Hematopoietic multipotent progenitor cell treated with erythropoietin and hydrocortisone succinate and interleukin-3 and kit ligand, for 6 days (in vitro differentiated cells): ENCODE data around the gene LAMC3.

Experiments
- DNase-seq: peaks from one replicate; pipeline ENCODE4 v3.0.0-alpha.2; 2015

Gene LAMC3

DNA sequence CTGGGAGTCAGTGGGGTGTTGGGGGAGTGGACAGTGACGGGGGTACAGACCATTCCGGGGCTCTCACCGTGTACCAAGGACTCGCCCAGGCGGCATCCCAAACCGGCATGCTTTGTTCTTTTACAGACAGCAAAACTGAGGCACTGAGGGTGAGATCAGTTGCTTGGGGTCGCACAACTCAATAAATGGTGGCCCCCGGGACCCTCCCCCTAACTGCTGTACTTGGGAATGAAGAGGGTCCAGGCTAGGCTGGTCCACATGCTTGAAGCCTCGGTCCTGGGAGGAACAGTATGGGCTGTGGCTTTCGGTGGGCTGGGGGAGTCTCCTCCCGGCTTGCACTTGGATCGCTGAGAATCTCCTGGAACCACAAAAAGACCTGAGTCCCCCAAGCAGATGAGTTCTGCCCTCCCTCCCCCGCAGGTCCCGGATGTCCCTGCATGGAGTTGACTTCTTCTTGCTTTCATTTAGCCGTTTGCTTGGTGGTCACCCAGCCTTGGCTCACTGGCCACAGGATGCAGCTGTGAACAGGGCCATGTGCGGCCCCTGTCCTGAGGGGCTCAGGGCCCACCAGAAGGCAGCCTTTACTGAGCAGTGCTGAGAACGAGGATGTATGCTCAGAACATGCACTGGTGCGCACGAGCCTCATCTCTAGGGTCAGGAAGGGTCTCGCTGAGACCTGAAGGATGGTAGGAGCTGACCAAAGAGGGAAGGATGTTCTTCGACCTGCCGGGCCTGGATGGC lies 4.2 kb downstream of the LAMC3 start:
- DNase-seq = no peak

DNA sequence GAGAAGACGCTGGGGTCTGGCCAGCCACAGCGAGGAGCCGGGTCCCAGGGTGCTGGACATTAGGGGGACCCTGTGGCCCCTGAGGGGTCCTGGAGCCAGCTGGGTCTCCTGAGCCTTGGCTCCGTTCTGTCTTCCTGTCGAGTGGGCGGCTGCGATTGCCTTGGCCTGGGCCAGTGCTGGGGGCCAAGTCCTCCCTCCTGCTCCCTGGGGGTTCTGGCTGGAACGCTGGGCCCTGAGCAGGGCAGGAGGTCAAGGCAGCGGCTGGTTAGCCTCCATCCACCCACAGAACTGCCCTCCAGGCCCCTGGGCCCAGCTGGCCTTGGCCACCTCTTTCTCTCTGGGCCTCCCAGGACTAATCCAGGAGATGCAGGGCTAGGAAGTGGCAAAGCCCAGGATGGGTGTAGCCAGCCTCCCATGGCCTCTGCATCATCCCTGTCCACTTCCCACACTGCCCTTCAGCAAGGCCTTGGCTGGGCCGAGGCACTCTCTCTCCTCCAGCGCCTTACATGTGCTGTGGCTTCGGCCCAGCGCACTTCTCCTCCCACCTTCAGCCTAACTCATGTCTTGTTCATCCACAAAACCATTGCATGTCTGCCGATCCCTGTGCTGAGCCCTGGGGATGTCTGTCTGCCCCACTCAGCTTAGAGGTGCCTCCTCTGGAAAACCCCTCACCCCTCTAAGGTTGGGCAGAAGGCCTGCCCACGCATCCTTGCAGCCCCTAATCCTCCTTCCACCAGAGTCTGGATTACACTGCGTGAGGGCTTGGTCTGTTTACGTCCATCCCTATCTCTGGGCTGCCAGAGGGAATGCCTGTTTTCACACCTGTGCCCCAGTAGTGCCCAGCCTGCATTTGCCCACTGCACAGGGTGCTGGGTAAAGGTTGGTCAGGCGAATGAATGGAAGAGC lies 5.0 kb downstream of the LAMC3 start:
- no peak for DNase-seq

DNA sequence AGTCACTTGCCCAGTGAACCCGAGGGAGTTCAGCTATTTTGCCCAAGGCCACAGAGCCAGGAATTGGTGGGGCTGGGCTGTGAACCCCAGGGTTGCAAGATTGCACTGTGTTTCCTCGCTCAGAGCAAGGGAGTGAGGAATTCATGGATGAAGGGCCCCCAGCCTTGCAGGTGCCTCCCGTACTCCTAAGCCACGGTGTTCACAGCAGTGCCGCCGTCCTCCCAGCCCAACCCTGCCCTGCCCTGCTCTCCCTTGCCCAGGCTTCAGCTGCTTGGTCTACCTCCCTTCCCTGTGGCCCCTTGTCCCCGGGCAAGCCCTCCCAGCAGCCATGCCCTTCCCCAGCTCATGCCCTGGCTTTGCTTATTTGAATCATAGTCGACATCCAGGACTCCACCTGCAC lies 6.1 kb downstream of the LAMC3 start:
- DNase-seq = no peak

DNA sequence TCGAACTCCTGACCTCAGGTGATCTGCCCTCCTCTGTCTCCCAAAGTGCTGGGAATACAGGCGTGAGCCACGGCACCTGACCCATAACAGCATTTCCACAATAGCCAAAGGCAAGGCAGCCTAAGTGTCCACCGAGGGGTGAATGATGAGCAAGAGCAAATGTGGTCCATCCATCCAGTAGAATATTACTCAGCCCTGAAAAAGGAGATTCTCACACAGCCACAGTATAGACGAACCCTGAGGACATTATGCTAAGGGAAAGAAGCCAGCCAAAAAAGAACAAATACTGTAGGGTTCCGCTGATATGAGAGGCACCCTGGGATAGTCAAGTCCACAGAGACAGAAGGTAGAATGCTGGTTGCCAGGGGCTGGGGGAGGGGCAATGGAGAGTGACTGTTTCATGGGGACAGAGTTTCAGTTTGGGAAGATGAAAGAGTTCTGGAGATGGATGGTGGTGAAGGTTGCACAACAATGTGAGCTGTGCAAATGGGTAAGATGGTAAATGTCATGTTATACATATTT lies 7.0 kb downstream of the LAMC3 start:
- no peak for DNase-seq

DNA sequence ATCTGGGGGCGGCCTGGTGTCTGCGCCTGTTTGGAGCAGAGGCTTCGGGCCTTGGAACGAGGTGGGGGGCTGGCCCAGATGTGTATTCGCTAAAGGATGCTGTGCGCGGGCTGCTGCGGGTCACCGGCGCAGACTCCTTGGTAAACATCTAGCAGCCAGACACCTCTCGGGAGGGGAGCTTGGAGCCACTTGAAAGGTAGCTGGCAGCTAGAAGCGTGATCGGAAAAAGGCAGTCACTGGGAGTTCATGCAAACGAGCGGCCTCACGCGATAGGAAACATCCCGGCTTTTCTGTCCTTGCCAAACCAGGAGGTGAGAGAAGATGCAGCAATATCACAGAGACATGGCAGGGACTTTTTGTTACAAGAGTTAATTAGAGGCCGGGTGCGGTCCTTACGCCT lies 8.1 kb downstream of the LAMC3 start:
- no peak for DNase-seq

DNA sequence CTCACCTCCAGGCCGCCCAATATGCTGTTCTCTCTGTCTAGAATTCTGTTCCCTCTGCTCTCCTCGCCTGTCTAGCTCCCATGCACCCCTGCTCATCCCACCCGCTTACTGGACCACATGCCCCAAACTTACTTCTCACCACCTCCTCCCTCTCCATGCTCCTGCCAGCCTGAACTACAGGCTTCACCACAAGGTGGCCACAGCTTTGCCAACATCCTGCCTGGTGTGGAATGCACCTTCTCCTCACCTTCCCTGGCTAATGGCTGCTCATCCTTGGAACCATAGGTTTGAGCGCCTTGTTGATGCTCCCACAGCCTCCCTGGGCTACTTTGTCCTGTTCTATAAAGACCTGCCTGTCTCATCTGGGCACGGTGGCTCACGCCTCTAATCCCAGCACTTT lies 9.6 kb downstream of the LAMC3 start:
- peak; percentile 21 for DNase-seq

DNA sequence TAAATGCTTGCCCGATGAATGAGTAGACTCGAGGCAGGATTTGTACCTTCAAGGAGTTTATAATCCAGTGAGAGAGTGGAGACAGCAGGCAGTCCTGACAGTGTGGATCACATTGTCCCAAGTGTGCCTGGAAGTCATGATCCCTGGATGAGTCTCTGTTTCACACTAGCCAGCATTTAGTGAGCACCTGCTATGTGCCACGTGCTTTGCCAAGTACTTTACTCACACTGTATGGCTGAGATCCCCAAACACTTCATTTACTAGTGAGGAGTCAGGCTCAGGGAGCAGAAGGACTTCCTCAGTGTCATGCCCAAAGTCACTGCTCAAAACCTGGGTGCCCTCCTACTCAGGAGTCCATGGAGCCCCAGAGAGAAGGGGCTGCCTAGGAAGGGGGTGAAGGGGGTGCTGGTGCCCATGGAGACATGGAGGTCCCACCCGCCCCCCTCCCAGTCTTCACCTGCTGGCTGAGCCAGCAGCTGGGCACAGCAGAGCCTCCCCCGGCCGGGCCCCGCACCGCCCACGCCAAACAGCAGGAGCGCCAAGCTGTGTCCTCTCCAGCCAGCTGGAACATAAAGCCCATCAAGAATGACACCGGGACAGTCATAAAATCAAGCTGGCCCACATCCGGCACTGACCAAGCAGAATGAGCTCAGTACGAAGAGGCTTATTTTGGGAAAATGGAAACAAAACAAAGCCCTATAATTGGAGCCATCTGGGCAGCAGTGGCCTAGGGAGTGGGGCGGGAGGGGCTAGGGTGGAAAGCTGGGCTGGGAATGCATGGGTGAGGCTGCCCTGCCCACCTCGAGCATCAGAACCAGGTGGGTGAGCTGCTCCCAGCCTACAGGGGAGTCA lies 10.6 kb downstream of the LAMC3 start:
- no peak for DNase-seq

DNA sequence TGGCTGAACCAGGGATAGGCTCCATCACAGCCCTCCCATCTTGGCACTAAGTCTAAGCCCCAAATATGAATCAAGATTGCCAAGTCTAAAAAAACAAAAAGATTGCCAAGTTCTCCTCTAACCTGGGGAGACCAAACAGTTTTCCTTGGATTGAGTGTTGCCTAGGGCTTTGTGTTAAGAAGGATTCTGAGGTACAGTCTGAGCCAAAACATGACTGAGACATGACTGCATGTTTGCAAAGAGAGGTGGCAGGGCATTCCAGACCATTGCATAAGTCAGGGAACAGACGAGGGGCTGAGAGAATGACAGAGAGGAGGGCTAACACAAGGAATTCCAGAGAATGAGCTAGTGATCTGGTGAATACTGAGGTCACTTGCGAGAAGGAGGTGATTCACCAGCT lies 11.4 kb downstream of the LAMC3 start:
- no peak for DNase-seq

DNA sequence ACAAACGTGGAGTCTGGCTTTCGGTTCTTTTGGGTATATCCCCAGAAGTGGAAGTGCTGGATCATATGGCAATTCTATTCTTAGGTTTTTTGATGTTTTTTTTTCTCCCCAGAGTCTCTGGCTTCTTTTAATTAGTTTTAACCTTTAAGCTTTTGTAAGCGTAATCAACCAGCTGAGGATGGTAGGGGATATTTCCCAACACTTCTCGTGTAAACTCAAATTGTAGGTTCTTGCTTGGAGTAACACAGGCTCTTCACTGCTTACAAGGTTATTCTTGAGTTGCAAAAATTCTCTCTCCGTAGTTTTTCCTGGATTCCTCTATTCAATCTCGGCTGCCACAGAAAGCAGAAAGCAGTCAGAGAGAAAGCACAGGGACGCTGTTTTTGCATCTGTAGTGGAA lies 11.9 kb downstream of the LAMC3 start:
- DNase-seq = no peak

DNA sequence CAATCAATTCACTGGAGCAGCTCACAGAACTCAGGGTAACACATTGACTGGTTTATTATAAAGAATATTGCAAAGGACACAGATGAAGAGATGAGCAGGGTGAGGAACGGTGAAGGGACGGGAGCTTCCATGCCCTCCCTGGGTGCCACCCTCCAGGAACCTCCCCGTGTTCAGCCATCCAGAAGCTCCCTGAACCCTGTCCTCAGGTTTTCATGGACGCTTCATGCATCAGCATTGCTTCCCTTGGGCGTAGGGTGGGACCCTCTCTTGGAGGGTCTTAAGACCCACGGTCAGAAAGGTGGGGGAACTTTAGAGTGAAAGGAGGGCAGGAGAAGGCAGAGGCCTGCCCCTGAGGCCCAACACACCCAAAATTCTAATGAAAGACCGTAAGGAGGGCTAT lies 12.8 kb downstream of the LAMC3 start:
- no peak for DNase-seq

DNA sequence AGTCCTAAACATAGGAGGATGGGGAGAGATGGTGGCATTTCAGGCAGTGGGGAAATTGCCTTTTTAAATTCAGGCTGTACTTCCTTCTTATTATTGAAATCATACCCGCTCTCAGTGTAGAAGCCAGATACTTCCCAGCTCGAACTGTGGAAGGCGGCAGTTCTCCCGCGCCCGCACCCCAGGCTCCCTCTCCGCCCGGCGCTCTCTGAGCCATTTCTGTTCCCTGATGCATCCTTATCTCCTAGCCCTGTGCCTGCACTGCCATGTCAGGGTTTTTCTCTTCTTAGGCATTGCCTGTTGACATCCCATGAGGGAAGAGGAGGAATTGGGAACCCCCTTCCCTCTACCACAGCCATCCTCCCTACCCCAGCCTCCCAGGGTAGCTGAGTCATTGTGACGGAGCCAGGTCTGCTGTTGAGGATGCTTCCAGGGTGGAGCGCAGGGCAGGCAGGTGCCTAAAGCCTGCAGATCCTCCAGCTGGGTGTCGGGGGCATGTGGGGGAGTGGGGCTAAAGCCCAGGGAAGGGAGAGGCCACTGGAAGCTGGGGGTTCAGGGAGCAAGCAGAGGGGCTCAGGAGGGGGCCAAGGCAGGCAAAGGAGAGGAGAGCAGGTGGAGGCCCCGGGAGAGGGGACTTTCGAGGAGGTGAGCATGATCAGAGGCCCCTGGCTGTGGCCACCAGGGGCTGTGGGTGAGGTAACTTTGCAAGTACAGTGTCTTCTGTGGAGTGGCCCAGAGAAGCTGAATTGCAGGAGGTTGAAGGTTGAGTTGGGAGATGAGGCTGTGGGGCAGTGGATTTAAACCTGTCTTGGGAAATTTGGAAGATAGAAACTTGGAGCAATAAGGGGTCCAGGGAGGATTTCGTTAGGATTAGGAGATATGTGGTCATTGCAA lies 16.2 kb downstream of the LAMC3 start:
- DNase-seq = no peak

DNA sequence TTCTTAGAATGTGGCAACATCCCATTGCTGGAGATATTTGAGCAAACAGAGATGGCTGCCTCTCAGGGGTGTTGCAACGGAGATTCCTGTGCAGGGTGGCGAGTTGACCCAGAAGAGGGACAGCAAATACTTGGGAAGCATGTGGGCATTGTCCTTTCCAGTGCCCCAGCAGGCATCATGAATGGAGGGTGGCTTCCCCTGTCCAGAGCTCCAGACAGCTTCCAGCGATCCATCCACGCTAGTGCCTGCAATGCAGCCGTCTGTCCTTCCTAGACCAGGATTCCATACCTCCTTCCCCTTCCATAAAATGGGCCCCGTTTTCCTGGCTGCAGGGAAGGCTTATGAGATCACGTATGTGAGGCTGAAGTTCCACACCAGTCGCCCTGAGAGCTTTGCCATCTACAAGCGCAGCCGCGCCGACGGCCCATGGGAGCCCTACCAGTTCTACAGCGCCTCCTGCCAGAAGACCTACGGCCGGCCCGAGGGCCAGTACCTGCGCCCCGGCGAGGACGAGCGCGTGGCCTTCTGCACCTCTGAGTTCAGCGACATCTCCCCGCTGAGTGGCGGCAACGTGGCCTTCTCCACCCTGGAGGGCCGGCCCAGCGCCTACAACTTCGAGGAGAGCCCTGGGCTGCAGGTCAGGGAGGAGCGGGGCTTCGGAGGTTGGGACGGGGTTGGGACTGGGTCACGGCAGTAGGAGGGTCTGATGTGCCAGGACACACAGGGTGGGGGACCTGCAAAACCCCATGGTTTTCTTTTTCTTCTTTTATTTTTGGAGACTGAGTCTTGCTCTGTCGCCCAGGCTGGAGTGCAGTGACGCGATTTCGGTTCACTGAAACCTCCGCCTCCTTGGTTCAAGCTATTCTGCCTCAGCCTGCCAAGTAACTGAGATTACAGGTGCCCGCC lies 17.2 kb downstream of the LAMC3 start:
- no peak for DNase-seq

DNA sequence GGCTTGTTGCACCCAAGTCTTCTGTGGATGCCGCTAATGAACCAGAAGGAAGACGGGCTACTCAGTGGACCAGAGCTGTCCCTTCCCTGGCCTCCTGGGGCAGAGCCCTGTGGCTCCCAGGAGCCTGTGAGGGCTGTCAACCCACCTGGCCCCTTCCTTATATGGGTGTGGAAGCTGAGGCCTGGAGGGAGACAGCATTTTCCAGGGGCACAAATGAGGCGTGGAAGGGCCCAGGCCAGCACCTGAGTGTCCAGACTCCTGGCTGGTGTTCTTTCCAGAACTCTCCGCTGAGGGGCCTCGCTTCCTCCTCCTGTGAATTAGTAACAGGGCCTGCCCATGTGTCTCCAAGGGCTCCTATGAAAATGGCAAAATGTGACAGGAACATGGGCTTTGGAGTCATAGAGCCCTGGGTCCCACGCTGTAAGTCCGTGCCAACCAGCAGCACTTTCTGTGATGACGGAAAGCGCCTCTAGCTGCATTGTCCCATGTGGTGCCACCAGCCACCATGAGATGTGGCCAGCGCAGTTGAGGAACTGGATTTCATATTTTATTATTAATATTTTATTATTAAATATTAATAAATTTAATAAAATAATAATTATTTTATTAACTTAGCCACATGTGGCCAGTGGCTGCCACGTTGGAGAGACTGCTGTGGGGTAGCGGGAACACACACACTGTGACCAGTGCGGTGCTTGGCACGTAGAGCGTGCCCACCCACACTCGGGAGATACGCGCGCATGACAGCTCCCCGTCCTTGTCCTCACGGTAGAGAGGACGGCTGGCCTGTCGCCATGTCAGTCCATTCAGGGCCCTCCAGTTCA lies 18.3 kb downstream of the LAMC3 start:
- no peak for DNase-seq

DNA sequence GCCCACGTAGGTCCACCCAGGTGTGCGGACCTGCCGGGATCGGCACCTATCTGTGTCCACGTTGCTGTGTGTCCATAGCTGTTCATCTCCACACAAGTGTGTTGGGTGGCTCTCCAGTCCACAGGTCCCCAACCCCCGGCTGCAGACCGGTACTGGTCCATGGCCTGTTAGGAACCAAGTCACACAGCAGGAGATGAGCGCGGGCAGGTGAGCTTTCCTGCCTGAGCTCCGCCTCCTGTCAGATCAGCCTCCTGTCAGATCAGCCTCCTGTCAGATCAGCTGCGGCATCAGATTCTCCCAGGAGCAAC lies 18.9 kb downstream of the LAMC3 start:
- DNase-seq = no peak

DNA sequence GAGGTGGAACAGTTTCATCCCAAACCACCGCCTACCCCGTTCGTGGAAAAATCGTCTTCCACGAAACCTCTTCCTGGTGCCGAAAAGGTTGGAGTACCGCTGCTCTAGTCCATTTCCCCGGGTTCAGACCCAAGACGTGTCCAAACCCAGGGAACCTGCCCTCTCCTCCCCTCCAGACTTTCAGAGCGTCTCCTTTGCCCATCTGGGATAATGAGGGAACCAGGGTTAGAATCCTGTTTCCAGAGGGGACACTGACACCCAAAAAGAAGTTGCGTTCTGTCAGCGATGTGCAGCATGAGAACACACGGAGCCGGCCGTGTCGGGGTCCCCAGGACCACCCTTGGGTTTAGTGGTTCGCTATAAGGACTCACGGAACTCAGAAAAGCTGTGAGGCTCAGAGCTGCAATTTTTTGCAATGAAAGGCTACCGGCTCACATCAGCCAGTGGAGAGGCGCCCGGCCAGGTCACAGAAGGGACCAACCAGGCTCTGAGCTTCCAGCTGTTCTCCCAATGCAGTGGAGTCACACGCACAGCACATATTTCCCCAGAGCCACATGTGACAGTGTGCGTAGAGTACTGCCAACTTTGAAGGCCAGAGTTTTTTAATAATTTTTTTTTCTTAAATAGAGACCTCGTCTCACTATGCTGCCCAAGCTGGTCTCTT lies 19.4 kb downstream of the LAMC3 start:
- DNase-seq = no peak

DNA sequence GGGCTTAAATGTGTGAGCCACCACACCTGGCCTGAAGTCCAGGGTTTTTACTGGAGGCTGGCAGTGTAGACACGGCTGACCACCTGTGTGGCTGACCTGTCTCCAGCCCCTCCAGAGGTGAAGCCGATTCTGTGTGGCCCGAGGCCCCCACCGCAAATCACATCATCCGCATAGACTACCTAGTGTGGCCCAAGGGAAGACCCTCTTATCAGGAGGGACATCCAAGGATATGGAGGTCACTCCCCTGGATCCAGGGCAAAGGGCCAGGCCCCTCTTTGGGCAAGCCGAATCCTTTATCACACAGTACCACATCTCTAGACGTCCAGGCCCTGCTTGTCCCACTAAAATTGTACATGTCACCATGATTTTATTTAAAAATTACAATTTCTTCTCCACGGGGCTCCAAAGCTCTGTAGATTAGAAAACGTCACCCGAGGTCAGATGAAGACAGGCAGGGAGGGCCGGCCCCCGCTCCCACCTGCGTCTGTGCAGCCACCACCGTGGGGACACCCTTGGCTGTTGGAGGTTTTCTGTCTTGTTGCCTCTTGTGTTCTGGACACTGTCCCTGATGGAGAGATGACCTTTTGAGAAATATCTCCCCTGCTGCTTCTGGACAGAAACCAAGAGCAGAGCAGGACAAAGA lies 20.1 kb downstream of the LAMC3 start:
- no peak for DNase-seq

DNA sequence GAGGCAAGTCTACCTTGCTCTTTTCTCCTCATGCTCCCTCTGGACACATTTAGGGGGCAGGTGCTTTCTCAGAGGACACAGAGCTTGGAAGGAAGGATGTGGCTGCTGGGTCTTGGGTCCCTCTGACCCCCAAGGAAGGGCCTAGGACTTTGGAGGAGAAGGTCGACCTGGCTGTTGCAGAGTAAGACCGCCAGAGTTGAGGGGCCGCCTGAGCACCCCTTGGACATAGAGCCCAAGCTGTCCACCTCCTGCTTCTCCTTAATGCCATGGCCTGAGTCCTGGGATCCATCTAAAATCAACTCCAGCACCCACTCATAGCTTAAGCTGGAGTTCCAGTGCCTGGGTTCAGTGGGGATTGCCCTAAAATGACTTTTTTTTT lies 20.6 kb downstream of the LAMC3 start:
- no peak for DNase-seq

DNA sequence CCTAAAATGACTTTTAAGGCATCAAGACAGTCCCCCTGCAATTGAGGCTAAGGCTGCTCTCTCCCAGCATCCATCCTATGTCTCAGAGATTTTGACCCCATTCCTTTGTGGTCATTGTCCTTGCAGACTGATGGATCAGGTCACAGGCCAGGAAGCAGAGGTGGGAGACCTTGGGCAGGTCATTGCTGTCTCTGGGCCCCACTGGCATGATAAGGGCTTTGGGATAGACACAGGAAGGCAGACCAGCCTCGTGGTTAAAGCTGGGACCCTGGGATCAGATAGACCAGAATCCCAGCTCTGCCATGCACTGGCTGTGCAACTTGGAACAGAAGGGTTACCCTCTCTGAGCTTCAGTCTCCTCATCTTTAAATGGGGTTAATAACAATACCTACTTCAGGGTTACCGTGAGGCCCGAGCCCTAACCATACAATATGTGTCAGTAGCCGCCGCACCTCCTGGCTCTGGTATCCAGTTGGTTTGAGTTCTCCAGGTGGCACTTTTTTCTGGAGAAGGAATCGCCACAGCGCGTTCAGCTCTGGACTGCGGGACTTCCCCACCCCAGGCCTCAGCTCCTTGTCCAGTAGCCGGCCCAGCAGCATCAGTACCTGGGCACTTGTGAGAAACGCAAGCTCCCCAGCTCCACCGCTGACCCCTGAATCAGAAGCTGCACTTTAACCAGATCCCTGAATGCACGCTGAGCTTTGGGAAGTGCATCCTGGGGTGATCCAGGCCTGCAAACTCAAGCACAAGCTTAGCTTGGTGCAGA lies 21.4 kb downstream of the LAMC3 start:
- DNase-seq = no peak
